ENCODE measurements around the gene DAZAP2.

DAZAP2 gene

DNA sequence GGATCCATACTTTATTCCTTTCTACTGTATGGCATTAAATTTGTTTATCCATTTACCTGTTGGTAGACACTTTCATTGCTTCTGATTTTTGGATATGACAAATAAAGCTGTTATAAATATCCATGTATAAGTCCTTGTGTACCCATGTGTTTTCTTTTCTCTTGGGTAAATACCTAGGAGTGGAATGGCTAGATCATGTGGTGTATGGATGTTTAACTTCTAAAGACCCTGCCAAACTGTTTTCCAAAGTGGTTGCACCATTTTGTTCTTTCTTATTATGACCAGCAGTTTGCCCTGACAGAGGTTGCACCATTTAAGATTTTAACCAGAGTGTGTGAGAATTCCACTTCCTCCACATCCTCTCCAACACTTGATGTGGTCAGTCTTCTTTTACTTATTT is 6.0 kb upstream of the DAZAP2 start:
- TF ChIP-seq CTCF (IDR thresholded peaks at IDR 0.05; ENCODE audit: control extremely low read depth, extremely low read depth, low read depth, missing control alignments): no peak
- no peak for DNase-seq (ENCODE audit: extremely low spot score)
- ChIA-PET CTCF (interaction anchor here (1.0 kb wide), 1 partner anchor 10 kb away, joined by 3 read pairs; no protein-coding TSS in a partner anchor), POLR2A (no interaction called here)

DNA sequence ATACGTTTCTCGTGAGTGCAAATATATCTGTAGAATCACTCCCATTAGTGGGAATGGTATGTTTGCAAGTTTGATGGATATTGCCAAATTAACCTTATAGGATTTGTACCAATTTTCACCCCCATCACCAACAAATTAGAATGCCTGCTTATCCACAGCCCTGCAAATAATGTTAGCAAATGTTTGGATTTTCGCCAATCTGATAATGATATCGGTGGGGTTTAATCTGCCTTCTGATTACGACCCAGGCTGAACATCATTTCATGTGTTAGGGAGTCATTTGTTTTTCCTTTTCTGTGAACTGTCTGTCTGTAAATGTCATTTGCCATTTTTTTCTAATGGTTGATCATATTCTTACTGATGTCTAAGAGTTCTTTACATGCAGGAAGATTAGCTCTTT is 4.1 kb upstream of the DAZAP2 start:
- no peak for DNase-seq (ENCODE audit: extremely low spot score)
- POLR2A ChIA-PET: no interaction called here
- TF ChIP-seq CTCF (IDR thresholded peaks at IDR 0.05; ENCODE audit: control extremely low read depth, extremely low read depth, low read depth, missing control alignments): no peak
- CTCF ChIA-PET: no interaction called here

GRCh38 chr12:51238037-51238509 is 553 bp upstream of the DAZAP2 start:
- TF ChIP-seq CTCF (IDR thresholded peaks at IDR 0.05; ENCODE audit: control extremely low read depth, extremely low read depth, low read depth, missing control alignments): no peak
- no peak for DNase-seq (ENCODE audit: extremely low spot score)
- POLR2A ChIA-PET: interaction anchor here (0.6 to 1.8 kb wide), 8 partner anchors 9 to 157 kb away, joined by 3 to 8 read pairs (median 4); partner anchors contain the start of genes CSRNP2 and POU6F1
- CTCF ChIA-PET: interaction anchor here (1.1 to 1.5 kb wide), 7 partner anchors 8 to 151 kb away, joined by 3 to 6 read pairs (median 3); partner anchors contain the start of gene POU6F1

DNA sequence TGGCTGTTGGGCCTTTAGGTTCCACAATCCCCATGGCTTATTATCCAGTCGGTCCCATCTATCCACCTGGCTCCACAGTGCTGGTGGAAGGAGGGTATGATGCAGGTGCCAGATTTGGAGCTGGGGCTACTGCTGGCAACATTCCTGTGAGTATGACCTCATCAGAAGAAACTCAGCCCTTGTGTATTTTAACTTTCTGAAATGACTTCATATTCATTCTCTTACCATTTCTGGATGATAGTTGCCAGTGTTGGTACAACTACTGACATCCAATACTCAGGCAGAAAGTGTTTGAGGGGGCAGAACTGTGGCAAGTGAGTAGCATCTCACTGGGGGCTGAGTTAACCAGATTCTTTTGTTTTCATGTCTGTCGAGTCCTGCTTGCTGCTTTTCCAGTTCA is 2.3 kb downstream of the DAZAP2 start:
- ChIA-PET CTCF (interaction anchor here (1.3 to 3.1 kb wide), 5 partner anchors 9 to 100 kb away, joined by 3 to 15 read pairs (median 7); no protein-coding TSS in a partner anchor), POLR2A (interaction anchor here (0.7 to 1.4 kb wide), 4 partner anchors 12 to 157 kb away, joined by 3 to 4 read pairs (median 4); partner anchors contain the start of gene CSRNP2)
- no peak for TF ChIP-seq CTCF (IDR thresholded peaks at IDR 0.05; ENCODE audit: control extremely low read depth, extremely low read depth, low read depth, missing control alignments)
- no peak for DNase-seq (ENCODE audit: extremely low spot score)

DNA sequence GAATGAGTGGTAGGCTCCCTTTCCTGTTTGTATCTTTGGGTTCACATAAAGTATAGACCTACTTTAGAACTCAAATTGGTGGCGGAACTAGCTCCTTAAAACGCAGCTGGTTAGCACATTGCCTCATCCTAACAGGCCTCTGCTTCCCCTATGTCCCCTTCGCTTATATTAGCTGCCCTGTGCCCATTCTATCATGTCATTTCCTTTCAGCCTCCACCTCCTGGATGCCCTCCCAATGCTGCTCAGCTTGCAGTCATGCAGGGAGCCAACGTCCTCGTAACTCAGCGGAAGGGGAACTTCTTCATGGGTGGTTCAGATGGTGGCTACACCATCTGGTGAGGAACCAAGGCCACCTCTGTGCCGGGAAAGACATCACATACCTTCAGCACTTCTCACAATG is 3.5 kb downstream of the DAZAP2 start:
- CTCF ChIA-PET: interaction anchor here (1.4 to 3.1 kb wide), 3 partner anchors 11 to 99 kb away, joined by 4 to 15 read pairs (median 7); no protein-coding TSS in a partner anchor
- no peak for TF ChIP-seq CTCF (IDR thresholded peaks at IDR 0.05; ENCODE audit: control extremely low read depth, extremely low read depth, low read depth, missing control alignments)
- POLR2A ChIA-PET: interaction anchor here (0.6 kb wide), 1 partner anchor 196 kb away, joined by 9 read pairs; no protein-coding TSS in a partner anchor
- no peak for DNase-seq (ENCODE audit: extremely low spot score)

DNA sequence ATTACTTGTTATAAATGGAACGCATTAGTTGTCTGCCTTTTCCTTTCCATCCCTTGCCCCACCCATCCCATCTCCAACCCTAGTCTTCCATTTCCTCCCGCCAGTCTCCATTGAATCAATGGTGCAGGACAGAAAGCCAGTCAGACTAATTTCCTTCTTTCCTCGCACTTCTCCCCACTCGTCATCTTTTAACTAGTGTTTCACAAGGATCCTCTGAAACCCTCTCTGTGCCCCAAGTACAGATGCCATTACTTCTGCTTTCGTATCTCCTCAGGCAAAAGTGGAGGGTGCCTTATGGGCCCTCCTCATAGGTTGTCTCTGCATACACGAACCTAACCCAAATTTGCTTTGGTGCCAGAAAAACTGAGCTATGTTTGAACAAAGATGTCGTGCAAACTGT is 4.2 kb downstream of the DAZAP2 start:
- no peak for TF ChIP-seq CTCF (IDR thresholded peaks at IDR 0.05; ENCODE audit: control extremely low read depth, extremely low read depth, low read depth, missing control alignments)
- POLR2A ChIA-PET: interaction anchor here (0.6 kb wide), 1 partner anchor 31 kb away, joined by 3 read pairs; no protein-coding TSS in a partner anchor
- DNase-seq (ENCODE audit: extremely low spot score): no peak
- CTCF ChIA-PET: interaction anchor here (0.7 to 3.1 kb wide), 3 partner anchors 10 to 98 kb away, joined by 3 to 15 read pairs (median 4); no protein-coding TSS in a partner anchor
